Prostate gland (tissue), 2 donors: ENCODE data around the gene DYNC1LI2. TPM values are rescaled to one million over a fixed set of nuclear protein-coding genes. Genes with fewer than 3 reads are reported as not detected.

Experiments used
- DNase-seq: peaks from one replicate; pipeline ENCODE4 v3.0.0-alpha.2; 2019; ENCODE audit warnings: low spot score
- H3K27ac ChIP-seq, 2 donors: fragments of 200-600 bp; sonication (generic); 2 replicates each; pipeline ENCODE4 v1.5.1; 2017 to 2019
- H3K27me3 ChIP-seq: fragments of 200-600 bp; sonication (generic); replicated peaks from 2 replicates; pipeline ENCODE4 v1.5.1; 2019; ENCODE audit not compliant: insufficient read depth
- H3K36me3 ChIP-seq, 2 donors: fragments of 200-600 bp; sonication (generic); 1 replicate in 1 of 2; 2 replicates in 1 of 2; pipeline versions ENCODE4 v1.5.1 to v1.8.1; 2017 to 2019
- H3K4me1 ChIP-seq: fragments of 200-600 bp; sonication (generic); replicated peaks from 2 replicates; pipeline ENCODE4 v1.5.1; 2019
- H3K4me3 ChIP-seq, 2 donors: fragments of 200-600 bp; sonication (generic); 2 replicates each; pipeline ENCODE4 v1.5.1; 2017 to 2019
- H3K9me3 ChIP-seq: fragments of 200-600 bp; sonication (generic); 2 replicates; pipeline ENCODE4 v1.5.1; 2017
- POLR2A ChIP-seq: fragments of 450-650 bp; IDR thresholded peaks from one replicate; pipeline ENCODE4 v1.6.1; 2016; ENCODE audit warnings: antibody characterized with exemption, mild to moderate bottlenecking
- POLR2AphosphoS5 ChIP-seq: sonication (generic); formaldehyde crosslinking; IDR thresholded peaks from one replicate; pipeline ENCODE4 v1.6.1; 2017; ENCODE audit warnings: antibody characterized with exemption
- WGBS: methylation state at CpG from one replicate; pipeline ENCODE4 v1.1.5; 2018; 5-methylcytosine and 5-hydroxymethylcytosine counted together
- intact Hi-C: fragments of 100-400 bp; cut with DNase I; formaldehyde crosslinking; loops from one replicate; pipeline ENCODE4 v1.14.2; 2022
- total RNA-seq, 2 donors: library from RNA; depleted of rRNA; stranded (reverse); fragments of >200 nt; gene quantifications; one replicate each; pipeline ENCODE4 v1.1.0, GENCODE V29; 2016
- TF ChIP-seq, protein P1 (sequence below), 4 experiments: fragments of 200-600 bp in 2 of 4; fragments of 450-650 bp in 2 of 4; sonication (generic) in 2 of 4; IDR thresholded peaks; 1 replicate in 3 of 4; 2 replicates in 1 of 4; pipeline ENCODE4 v1.5.1; 2016 to 2019; ENCODE audit warnings: antibody characterized with exemption in 4 of 4, mild to moderate bottlenecking in 2 of 4, moderate library complexity in 2 of 4

Gene DYNC1LI2
- total RNA-seq, 2 donors from 2014 or later, result 98.1 to 149 TPM

DNA sequence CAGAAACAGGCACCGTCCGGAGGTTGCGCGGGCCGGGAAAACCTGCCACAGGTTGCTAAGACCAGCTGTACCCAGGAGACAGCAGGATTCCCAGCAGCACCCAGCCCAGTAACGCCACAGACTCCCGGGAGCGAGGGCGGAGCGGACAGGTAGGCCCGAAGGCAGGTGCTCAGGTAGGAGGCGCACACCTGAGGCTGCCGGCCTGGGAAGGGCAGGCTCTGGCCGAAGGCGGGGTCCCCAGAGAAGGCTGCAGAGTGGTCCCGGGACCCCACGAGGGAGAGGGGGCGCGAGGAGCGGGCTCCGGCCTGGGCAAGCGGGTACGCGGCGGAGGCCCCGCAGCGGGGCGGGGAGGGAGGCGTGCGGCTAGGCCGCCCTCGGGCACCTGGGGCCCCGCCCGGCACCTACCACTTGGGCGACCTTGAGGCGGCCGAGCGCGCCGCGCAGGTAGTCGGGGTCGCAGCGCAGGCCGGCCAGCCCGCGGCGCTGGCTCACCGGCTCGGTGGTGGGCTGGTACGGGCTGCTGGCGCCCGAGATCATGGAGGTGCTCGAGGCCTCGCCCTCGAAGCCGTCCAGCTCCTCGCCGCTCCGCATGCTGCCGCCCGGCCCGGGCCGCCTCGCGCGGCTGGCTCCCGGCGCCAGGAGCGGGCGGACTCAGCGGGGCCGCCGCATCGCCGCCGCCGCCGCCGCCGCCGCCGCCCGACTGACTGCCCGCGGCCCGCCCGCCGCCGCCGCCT, 55.3 kb downstream of the DYNC1LI2 start:
- peak; percentile 54 for DNase-seq
- under 1% methylated on average over 67 of the region's 91 CpGs for WGBS
- Histone ChIP-seq H3K27me3 (no peaks in the 10 kb centered on the region), H3K36me3 (no peaks in the 10 kb centered on the region), H3K4me1 (no peaks in the 10 kb centered on the region), H3K4me3 (peak overlapping the region; percentile 65 to 76), H3K27ac (peak overlapping the region; percentile 81 to 90), H3K9me3 (no peaks in the 10 kb centered on the region)
- TF ChIP-seq POLR2AphosphoS5 (no peak), POLR2A (no peak)
- intact Hi-C loops, result loop anchor here (5.0 kb wide), 1 partner anchor 34 kb away; no protein-coding TSS in a partner anchor

DNA sequence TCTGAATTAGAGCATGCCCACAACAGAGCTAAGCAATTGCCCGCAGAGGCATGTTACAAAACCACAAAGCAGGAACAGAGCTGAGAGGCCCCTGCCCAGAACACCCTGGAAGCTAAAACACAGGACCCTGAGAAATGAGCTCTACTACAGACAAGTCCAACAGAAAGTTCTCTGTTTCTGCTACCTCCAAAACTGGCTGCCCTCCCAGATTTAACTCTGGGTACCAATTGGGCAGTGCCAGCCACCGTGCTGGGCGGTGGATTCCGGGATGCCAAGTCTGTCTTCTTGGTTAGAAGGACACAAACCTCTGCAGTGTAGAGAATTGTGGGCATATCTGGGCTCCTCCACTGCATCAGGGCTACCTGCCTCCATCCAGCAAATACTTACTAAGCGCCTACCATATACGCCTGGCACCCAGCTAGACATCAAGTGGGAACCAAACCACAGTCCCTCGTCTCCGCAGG, 55.9 kb downstream of the DYNC1LI2 start:
- peak; percentile 31 for DNase-seq

DNA sequence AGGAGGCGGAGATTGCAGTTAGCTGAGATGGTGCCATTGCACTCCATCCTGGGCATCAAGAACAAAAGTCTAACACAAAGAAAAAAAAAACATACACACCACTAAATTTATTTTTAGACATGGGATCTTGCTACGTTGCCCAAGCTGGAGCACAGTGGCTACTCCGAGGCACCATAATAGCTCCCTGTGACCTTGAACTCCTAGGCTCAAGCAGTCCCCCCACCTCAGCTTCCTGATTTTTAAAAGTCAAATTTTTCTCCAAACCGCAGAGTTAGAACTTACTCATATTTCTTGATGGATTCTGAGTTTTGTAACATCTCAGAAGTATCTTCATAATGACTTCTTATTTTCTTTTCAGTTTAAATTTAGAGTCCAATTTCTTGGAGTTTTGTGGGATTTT, 58.3 kb downstream of the DYNC1LI2 start:
- H3K4me1 ChIP-seq, result no peaks in the 10 kb centered on the region
- no peak for DNase-seq
- H3K9me3 ChIP-seq, result no peaks in the 10 kb centered on the region
- H3K27ac ChIP-seq, result peak overlapping the region in 1 of 2 donors; percentile 32
- TF ChIP-seq POLR2AphosphoS5 (no peak), POLR2A (no peak)
- TF ChIP-seq, protein P1, sequence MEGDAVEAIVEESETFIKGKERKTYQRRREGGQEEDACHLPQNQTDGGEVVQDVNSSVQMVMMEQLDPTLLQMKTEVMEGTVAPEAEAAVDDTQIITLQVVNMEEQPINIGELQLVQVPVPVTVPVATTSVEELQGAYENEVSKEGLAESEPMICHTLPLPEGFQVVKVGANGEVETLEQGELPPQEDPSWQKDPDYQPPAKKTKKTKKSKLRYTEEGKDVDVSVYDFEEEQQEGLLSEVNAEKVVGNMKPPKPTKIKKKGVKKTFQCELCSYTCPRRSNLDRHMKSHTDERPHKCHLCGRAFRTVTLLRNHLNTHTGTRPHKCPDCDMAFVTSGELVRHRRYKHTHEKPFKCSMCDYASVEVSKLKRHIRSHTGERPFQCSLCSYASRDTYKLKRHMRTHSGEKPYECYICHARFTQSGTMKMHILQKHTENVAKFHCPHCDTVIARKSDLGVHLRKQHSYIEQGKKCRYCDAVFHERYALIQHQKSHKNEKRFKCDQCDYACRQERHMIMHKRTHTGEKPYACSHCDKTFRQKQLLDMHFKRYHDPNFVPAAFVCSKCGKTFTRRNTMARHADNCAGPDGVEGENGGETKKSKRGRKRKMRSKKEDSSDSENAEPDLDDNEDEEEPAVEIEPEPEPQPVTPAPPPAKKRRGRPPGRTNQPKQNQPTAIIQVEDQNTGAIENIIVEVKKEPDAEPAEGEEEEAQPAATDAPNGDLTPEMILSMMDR (IDR thresholded peaks at IDR 0.05), result no peak
- H3K27me3 ChIP-seq, result no peaks in the 10 kb centered on the region
- 92% methylated on average over 4 of the region's 4 CpGs for WGBS
- intact Hi-C loops, result no loop called here
- no peaks in the 10 kb centered on the region for H3K36me3 ChIP-seq
- H3K4me3 ChIP-seq, result no peak overlapping the region

More for the DNA sequence above, 55.9 kb downstream of the DYNC1LI2 start:
- no peaks in the 10 kb centered on the region for H3K4me1 ChIP-seq
- H3K9me3 ChIP-seq, result no peaks in the 10 kb centered on the region
- H3K36me3 ChIP-seq, result no peaks in the 10 kb centered on the region
- H3K4me3 ChIP-seq, result peak overlapping the region; percentile 65 to 76
- intact Hi-C loops, result loop anchor here (5.0 kb wide), 1 partner anchor 33 kb away; no protein-coding TSS in a partner anchor
- 15% methylated on average over 8 of the region's 8 CpGs for WGBS
- H3K27ac ChIP-seq, result peak overlapping the region; percentile 81 to 90
- TF ChIP-seq, protein P1 (IDR thresholded peaks at IDR 0.05), result no peak
- no peak for TF ChIP-seq POLR2AphosphoS5
- H3K27me3 ChIP-seq, result no peaks in the 10 kb centered on the region

DNA sequence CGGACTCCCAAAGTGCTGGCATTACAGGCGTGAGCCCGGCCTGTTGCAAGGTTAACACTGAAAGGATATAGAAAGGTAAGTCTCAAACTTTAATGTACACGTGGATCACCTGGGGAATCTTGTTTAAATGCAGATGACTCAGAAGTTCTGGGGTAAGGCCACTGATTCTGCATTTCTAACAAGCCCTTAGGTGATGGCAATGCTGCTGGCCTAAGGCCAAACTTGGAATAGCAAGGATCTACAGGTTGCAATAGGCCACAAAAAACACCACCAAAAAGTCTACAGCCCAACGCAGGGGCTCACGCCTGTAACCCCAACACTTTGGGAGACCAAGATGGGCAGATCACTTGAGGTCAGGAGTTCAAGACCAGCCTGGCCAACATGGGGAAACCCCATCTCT, 59.1 kb downstream of the DYNC1LI2 start:
- H3K27ac ChIP-seq, result no peak overlapping the region
- TF ChIP-seq POLR2AphosphoS5 (no peak), POLR2A (no peak)
- TF ChIP-seq, protein P1 (IDR thresholded peaks at IDR 0.05), result no peak

DNA sequence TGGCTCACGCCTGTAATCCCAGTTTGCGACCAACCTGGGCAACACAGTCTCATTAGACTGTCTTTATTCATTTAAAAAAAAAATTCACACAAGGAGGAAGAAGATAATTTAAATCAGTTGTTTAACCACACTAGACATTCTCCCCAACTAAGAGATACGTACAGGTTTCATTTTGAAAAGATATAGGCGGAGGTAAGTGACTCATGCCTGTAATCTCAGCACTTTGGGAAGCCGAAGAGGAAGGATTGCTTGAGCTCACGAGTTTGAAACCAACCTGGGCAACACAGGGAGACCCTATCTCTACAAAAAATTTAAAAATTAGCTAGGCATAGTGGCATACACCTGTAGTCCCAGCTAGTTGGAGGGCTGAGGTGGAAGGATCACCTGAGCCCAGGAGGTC, 60.2 kb downstream of the DYNC1LI2 start:
- Histone ChIP-seq H3K9me3 (no peaks in the 10 kb centered on the region), H3K4me1 (no peaks in the 10 kb centered on the region), H3K36me3 (no peaks in the 10 kb centered on the region), H3K4me3 (no peak overlapping the region), H3K27me3 (no peaks in the 10 kb centered on the region), H3K27ac (no peak overlapping the region)
- WGBS, result 92% methylated on average over 6 of the region's 6 CpGs
- intact Hi-C loops, result no loop called here
- TF ChIP-seq, protein P1 (IDR thresholded peaks at IDR 0.05), result no peak
- TF ChIP-seq POLR2AphosphoS5 (no peak), POLR2A (no peak)
- no peak for DNase-seq

More for the DNA sequence above, 59.1 kb downstream of the DYNC1LI2 start:
- 80% methylated on average over 6 of the region's 6 CpGs for WGBS
- intact Hi-C loops, result no loop called here
- H3K9me3 ChIP-seq, result no peaks in the 10 kb centered on the region
- DNase-seq, result no peak
- no peak overlapping the region for H3K4me3 ChIP-seq
- no peaks in the 10 kb centered on the region for H3K36me3 ChIP-seq
- no peaks in the 10 kb centered on the region for H3K27me3 ChIP-seq
- no peaks in the 10 kb centered on the region for H3K4me1 ChIP-seq
